HG03469 (cell line): ENCODE measurements around the gene ADGRB3.
A peak's percentile ranks its signal among the peaks of the same experiment; 100 is the strongest.
"Not testable (repeated sequence)": the region's sequence is repeated elsewhere in the genome, so short reads cannot be mapped to it uniquely, and the experiment has no call there.

ENCODE experiments used
- ATAC-seq: cut with Tn5 transposase; IDR thresholded peaks from one replicate; pipeline ENCODE4 v1.9.1; 2021; ENCODE audit warnings: mild to moderate bottlenecking, moderate library complexity, moderate number of reproducible peaks; ENCODE audit not compliant: unreplicated experiment

ADGRB3 gene

GRCh38 chr6:68642977-68643376, 7.9 kb downstream of the ADGRB3 start:
- ATAC-seq: no peak

- no peak for ATAC-seq
These were observed 14.6 kb downstream of the ADGRB3 start for GRCh38 chr6:68649669-68650068.

GRCh38 chr6:68650142-68650541, 15.1 kb downstream of the ADGRB3 start:
- no peak for ATAC-seq

GRCh38 chr6:68651011-68651985, 16.2 kb downstream of the ADGRB3 start:
- no peak for ATAC-seq

DNA sequence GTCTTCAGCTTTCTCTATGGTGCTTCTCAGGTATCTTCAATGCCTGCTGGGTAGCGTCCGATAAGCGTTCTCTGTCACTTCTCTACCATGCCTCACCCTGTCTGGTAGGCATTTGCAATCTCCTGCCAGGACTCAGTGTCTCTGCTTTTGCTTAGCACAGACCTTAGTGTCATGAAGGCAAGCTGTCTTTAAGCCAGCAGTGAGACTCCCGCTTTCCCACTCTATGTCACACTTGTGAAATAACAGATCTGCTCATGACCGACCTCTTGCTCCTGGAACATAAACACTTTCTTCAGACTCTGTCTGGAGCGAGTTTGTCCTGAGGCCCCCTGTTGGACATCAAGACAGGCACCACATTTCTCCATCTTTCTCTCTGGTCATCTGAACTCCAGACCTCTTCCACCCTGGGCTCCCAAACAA, 17.0 kb downstream of the ADGRB3 start:
- no peak for ATAC-seq

DNA sequence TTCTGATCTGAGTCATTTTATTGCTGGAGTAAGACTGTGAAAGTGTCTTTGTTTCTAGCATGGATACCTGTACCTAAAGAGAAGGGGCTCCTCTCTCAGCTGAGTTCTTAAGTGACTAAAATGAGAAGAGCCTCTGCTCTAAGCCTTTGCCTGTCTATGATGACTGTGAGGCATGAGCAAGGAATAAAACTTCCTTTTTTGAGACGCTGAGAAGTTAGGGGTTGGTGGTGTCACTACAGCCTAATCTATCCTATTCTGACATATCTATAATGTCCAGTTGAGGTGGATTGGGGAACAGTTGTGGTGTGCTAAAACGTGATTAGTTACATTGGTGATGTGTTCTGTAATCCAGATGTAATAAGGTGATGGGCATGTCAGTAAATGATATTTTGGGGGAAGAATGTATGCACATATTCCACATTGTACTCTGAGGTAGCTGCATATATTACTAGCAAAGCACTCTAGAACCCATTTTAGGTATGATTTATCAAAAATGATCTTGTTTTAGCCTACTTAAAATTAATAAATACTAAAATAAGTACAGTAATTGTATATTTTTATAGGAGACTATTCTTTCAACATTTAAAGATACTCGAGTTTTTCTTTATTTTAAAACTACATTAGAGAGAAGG, 18.1 kb downstream of the ADGRB3 start:
- peak; percentile 42 for ATAC-seq

GRCh38 chr6:68653706-68654089, 18.6 kb downstream of the ADGRB3 start:
- no peak for ATAC-seq

DNA sequence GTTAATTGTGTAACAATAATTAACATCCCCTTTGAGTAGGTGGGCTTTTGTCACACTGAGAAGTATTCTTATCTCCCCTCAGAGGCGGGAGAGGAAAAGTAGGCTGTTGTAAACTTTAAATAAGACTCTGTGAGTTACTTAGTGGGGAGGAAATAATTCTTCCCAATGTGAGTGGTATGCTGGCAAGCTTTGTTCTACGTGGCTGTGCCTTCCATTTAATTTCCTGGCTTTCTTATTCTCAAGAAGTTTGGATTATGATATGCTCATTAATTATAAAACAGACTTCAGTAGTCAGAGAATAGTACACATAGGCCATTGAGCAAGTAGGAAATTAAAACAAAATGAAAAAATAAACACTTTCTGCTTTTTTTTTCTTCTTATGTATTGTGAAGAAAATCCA, 19.1 kb downstream of the ADGRB3 start:
- ATAC-seq: no peak

- no peak for ATAC-seq
These were observed 19.9 kb downstream of the ADGRB3 start for GRCh38 chr6:68655028-68655427.

DNA sequence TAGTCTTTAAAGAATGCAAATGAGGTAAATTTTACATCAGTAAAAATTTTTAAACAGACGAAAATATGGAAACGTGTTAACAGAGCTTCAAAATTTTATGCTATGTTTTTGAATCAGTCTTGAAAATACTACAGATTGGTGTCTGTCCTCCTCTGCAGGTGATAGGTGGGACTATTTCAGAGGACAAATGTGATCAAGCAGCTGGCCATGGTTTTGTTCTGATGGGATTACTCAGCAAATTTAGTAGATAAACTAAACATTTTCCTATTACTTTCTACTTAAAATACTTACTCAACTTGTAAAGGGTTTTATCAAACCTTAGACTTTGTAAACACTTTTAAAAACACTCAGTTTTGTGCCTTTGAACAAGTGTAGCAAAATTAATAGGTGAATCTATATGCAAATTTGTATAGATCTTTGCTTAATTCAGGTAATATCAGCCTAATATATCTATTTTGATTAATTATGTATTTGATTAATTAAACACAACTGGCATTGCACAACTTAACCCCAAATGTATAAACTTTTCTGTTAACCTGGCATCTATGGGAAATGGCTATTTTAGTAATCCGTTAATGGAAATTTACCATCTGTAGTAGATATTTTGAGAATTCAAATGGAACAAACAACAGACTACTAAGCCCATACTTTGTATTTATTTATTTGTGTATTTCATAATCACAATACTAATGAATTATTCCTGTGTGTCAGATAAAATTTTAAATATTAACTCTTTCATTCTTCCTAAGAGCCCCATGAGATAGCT, 22.5 kb downstream of the ADGRB3 start:
- no peak for ATAC-seq

- ATAC-seq: no peak
These were observed 23.3 kb downstream of the ADGRB3 start for GRCh38 chr6:68658338-68658737.

GRCh38 chr6:68673255-68673654, 38.2 kb downstream of the ADGRB3 start:
- ATAC-seq: no peak

DNA sequence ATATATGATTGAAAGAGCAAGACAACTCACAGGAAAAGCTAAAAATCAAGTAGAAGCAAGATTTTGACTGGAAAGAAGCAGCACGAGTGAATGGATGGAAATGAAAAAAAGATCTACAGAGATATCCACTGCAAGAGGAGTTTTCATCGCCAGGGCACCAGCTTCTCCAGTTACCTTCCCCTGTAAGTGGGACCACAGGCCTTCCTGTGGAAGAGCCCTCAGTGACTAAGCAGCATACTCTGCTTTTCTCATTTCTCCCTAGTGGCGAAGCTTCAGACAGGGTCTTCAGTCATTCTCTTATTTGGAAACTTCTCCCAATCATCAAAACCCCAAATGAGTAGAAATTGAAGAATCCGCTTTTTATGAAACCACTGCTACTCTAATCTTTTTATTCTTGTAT, 40.5 kb downstream of the ADGRB3 start:
- no peak for ATAC-seq

- ATAC-seq: not testable (repeated sequence)
These were observed 41.0 kb downstream of the ADGRB3 start for GRCh38 chr6:68676094-68676493.

DNA sequence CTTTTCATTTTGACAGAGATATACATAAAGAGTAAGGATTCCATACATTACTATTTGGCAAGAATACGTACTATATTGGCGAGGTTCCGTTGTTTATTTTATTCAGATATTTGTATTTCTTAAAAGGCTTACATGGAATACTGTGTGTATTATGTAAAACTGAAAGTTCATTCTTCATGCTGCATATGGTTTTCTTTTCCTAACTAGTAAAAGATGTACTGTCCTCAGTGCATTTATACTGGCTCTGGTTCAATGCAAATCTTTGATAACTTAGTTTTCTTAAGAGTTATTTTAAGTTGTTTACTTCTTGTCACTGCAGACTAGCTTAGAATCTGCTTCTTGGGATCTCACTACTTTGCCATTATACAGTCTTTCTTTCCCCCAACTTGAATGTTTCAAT, 42.0 kb downstream of the ADGRB3 start:
- no peak for ATAC-seq

- no peak for ATAC-seq
These were observed 44.3 kb downstream of the ADGRB3 start for GRCh38 chr6:68679399-68679798.

DNA sequence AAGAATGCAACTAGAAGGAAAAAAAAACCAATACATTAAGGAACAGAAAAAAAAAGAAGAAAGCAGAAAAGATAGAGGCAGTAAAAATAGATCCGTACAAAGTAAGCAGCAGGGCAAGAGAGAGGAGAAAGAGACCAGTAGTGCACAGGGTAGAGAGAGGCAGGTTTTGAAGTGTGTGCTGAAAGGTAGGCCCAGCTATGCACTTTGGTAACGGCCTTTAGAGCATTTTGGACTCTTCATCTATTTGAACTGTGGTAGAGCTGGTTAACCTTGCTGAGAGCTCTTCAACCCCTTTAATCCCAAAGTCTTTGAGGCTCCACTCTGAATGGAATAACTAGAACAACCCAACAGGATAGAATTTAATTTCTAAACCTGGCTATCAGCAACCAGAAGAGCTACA, 45.2 kb downstream of the ADGRB3 start:
- no peak for ATAC-seq

GRCh38 chr6:68689910-68690309, 54.8 kb downstream of the ADGRB3 start:
- no peak for ATAC-seq

DNA sequence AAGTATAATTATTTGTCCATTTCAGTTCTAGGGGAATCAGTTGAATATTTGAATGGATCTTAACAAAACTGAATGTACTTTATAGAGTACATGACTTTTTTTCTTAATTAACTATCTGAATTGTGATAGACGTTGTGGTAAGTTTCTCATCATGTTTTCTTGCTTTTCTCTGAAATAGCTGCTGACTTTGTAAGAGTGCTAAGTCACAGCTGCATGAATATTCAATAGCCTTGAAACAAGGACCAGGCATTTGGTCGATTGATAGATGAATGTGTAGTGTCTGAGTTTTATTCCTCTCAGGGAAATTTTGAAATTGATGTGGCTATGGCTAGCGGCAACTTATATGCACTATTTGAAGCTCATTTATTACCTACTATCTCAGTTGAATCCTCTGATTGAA, 56.0 kb downstream of the ADGRB3 start:
- ATAC-seq: no peak

- ATAC-seq: no peak
These were observed 58.2 kb downstream of the ADGRB3 start for GRCh38 chr6:68693271-68693670.

- ATAC-seq: no peak
These were observed 60.3 kb downstream of the ADGRB3 start for GRCh38 chr6:68695403-68695802.
